ENCODE measurements around the gene STK4. TPM values are rescaled to one million over a fixed set of nuclear protein-coding genes. Genes with fewer than 3 reads are reported as not detected.
"Not testable (repeated sequence)": the region's sequence is repeated elsewhere in the genome, so short reads cannot be mapped to it uniquely, and the experiment has no call there.

STK4 gene
- total and polyA plus RNA-seq, 4 donors, result 5.4 to 41.0 (median 24.9) TPM

GRCh38 chr20:45011108-45011526 is 44.8 kb downstream of the STK4 start:
- Histone ChIP-seq H3K4me3 (ENCODE audit: low read length in 2 of 2) (no peak overlapping the region), H3K27ac (ENCODE audit: low read depth in 1 of 2, low read length in 2 of 2) (no peak overlapping the region), H3K9me3 (ENCODE audit: control insufficient read depth, low read length) (no peaks in the 10 kb centered on the region), H3K4me1 (ENCODE audit: control insufficient read depth in 1 of 2, insufficient read depth in 2 of 2, low read length in 2 of 2) (no peaks in the 10 kb centered on the region), H3K27me3 (ENCODE audit: control insufficient read depth in 1 of 2, insufficient read depth in 2 of 2, low read length in 1 of 2) (no peaks in the 10 kb centered on the region), H3K36me3 (ENCODE audit: control insufficient read depth in 1 of 2, insufficient read depth in 2 of 2, low read length in 1 of 2) (no peaks in the 10 kb centered on the region)
- ATAC-seq (ENCODE audit: low FRiP score), result no peak
- 3% methylated on average over 2 of the region's 2 CpGs for WGBS, 2 donors
- intact Hi-C loops (cut with DNase I), result loop anchor here (5.0 to 10.0 kb wide), 3 partner anchors 84 to 281 kb away; no protein-coding TSS in a partner anchor
- peak in 1 of 2 donors; percentile 59 for DNase-seq

DNA sequence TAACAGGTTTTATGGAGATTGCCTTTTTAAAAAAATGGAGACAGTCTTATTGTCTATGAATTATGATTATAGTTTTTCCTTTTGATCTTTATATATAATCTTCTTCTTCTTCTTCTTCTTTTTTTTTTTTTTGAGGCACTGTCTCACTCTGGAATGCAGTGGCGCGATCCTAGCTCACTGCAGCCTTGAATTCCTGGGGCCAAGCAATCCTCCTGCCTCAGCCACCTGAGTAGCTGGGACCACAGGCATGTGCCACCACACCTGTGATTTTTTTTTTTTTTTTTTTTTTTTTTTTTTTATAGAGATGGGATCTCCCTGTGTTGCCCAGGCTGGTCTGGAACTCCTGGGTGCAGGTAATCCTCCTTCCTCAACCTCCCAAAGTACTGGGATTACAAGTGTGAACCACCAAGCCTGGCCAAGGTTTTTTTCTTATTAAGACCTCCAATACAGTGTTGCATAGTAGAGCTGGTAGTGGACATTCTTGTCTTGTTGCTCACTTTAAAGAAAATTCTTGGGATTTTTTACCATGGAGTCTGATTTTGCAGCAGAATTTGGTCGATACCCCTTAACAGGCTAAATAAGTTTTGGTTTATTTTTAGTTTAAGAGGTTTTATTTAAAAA is 46.5 kb downstream of the STK4 start:
- 79% methylated on average over 3 of the region's 3 CpGs for WGBS, 2 donors
- Histone ChIP-seq H3K27me3 (ENCODE audit: control insufficient read depth in 1 of 2, insufficient read depth in 2 of 2, low read length in 1 of 2) (no peaks in the 10 kb centered on the region), H3K4me1 (ENCODE audit: control insufficient read depth in 1 of 2, insufficient read depth in 2 of 2, low read length in 2 of 2) (no peaks in the 10 kb centered on the region), H3K9me3 (ENCODE audit: control insufficient read depth, low read length) (no peaks in the 10 kb centered on the region), H3K4me3 (ENCODE audit: low read length in 2 of 2) (no peak overlapping the region), H3K36me3 (ENCODE audit: control insufficient read depth in 1 of 2, insufficient read depth in 2 of 2, low read length in 1 of 2) (no peaks in the 10 kb centered on the region), H3K27ac (ENCODE audit: low read depth in 1 of 2, low read length in 2 of 2) (no peak overlapping the region)
- intact Hi-C loops (cut with DNase I), result loop anchor here (5.0 to 10.0 kb wide), 3 partner anchors 82 to 280 kb away; no protein-coding TSS in a partner anchor
- DNase-seq (no peak), ATAC-seq (ENCODE audit: low FRiP score) (no peak)

- not testable (repeated sequence) for H3K9me3 ChIP-seq (ENCODE audit: control insufficient read depth, low read length); H3K27me3 ChIP-seq (ENCODE audit: control insufficient read depth in 1 of 2, insufficient read depth in 2 of 2, low read length in 1 of 2); ATAC-seq (ENCODE audit: low FRiP score); H3K4me1 ChIP-seq (ENCODE audit: control insufficient read depth in 1 of 2, insufficient read depth in 2 of 2, low read length in 2 of 2); H3K4me3 ChIP-seq (ENCODE audit: low read length in 2 of 2); H3K27ac ChIP-seq (ENCODE audit: low read depth in 1 of 2, low read length in 2 of 2); DNase-seq; H3K36me3 ChIP-seq (ENCODE audit: control insufficient read depth in 1 of 2, insufficient read depth in 2 of 2, low read length in 1 of 2)
- 95% methylated on average over 8 of the region's 8 CpGs for WGBS, 2 donors
- intact Hi-C loops (cut with DNase I), result loop anchor here (5.0 to 10.0 kb wide), 3 partner anchors 81 to 278 kb away; no protein-coding TSS in a partner anchor
Measured at GRCh38 chr20:45014131-45014530, 47.8 kb downstream of the STK4 start.

DNA sequence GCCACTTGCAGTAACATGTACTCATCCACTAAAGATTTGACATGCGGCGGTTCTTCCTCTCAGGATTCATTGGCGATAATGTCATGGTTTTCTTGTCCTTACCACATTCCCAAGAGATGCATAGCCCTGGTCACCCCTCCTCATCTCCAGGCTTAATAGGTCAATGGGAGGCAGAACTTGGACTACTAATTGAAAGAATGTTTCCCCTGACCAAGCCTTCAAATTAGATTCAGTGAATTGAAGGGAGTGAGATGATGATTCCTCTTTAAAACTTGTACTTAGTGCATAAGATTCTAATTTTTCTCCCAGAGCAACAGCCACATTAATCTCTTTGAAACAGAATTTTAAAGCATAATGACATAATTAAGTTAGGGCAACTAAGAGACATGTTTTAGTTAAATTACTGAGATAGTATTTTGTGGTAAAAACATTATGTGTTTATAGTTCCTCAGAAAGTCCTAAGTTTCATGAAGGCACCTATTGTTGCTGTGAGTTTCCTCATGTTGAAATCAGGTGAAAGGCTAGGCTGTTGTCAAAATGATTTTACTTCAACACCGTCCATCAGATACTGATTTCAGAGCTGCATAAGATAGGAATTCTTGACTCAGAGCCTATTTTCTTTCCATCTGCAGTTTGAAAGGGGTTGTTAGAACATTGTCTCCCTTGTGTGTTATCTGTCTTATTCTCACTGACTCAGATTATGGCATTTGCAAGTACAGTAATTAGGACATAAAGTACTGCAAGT is 48.5 kb downstream of the STK4 start:
- H3K36me3 ChIP-seq (ENCODE audit: control insufficient read depth in 1 of 2, insufficient read depth in 2 of 2, low read length in 1 of 2), result no peaks in the 10 kb centered on the region
- ATAC-seq (ENCODE audit: low FRiP score) (no peak), DNase-seq (no peak)
- H3K4me3 ChIP-seq (ENCODE audit: low read length in 2 of 2), result no peak overlapping the region
- no peak overlapping the region for H3K27ac ChIP-seq (ENCODE audit: low read depth in 1 of 2, low read length in 2 of 2)
- H3K9me3 ChIP-seq (ENCODE audit: control insufficient read depth, low read length), result no peaks in the 10 kb centered on the region
- intact Hi-C loops (cut with DNase I), result loop anchor here (5.0 to 10.0 kb wide), 3 partner anchors 80 to 277 kb away; no protein-coding TSS in a partner anchor
- no peaks in the 10 kb centered on the region for H3K27me3 ChIP-seq (ENCODE audit: control insufficient read depth in 1 of 2, insufficient read depth in 2 of 2, low read length in 1 of 2)
- 83 to 84% methylated on average over 4 of the region's 4 CpGs for WGBS, 2 donors
- no peaks in the 10 kb centered on the region for H3K4me1 ChIP-seq (ENCODE audit: control insufficient read depth in 1 of 2, insufficient read depth in 2 of 2, low read length in 2 of 2)

DNA sequence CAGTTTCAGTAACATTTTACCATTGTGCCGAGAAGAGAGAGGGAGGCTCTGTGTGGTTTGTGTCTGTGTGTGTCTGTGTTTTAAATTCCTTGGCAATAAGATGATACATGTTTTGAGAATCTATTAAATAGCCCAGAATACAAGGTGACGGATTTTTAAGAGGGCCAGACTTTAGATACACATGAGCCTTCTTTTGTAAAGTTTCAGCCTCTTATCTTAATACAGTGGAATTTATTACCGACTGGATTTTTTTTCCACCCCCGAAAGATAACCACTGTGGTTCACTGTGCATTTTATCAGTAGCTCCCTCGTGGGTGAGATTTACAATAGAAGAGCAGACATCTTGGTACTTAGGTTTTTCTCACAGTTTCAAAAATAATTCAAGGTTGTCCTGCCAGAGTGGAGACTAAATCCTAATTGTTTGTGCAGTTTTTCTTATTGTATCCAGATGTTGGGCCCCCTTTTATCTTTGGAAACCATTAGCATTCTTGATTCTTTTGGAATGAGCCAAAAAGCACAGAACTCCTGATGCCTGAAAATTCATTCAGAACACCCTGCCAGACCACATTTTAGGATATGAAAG is 49.9 kb downstream of the STK4 start:
- intact Hi-C loops (cut with DNase I), result loop anchor here in 1 of 2 donors (10.0 kb wide), 1 partner anchor 79 kb away; no protein-coding TSS in a partner anchor
- 38 to 44% methylated on average over 5 of the region's 5 CpGs for WGBS, 2 donors
- no peaks in the 10 kb centered on the region for H3K9me3 ChIP-seq (ENCODE audit: control insufficient read depth, low read length)
- no peaks in the 10 kb centered on the region for H3K36me3 ChIP-seq (ENCODE audit: control insufficient read depth in 1 of 2, insufficient read depth in 2 of 2, low read length in 1 of 2)
- no peaks in the 10 kb centered on the region for H3K4me1 ChIP-seq (ENCODE audit: control insufficient read depth in 1 of 2, insufficient read depth in 2 of 2, low read length in 2 of 2)
- DNase-seq (no peak), ATAC-seq (ENCODE audit: low FRiP score) (no peak)
- H3K4me3 ChIP-seq (ENCODE audit: low read length in 2 of 2), result no peak overlapping the region
- H3K27me3 ChIP-seq (ENCODE audit: control insufficient read depth in 1 of 2, insufficient read depth in 2 of 2, low read length in 1 of 2), result no peaks in the 10 kb centered on the region
- H3K27ac ChIP-seq (ENCODE audit: low read depth in 1 of 2, low read length in 2 of 2), result no peak overlapping the region

DNA sequence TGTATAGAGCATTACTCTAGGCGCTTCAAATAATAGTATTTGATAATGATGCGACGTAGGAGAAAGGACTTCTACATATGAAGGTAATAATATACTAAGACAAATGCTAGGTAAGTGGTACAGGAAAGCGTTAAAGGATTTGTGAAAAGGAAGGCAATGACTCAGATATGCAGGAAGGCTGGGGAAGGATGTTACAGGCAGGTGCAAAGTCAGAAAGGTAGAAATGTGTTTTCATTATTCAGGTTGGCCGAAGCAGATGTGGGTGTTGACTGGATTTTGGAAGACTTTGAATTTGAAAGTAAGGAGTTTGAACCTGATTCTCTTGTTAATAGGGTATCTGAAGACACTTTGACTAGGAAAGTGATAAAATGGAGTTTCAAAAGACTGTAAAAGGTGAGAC is 51.0 kb downstream of the STK4 start:
- intact Hi-C loops (cut with DNase I), result loop anchor here in 1 of 2 donors (10.0 kb wide), 1 partner anchor 78 kb away; no protein-coding TSS in a partner anchor
- no peak for ATAC-seq (ENCODE audit: low FRiP score)
- no peaks in the 10 kb centered on the region for H3K9me3 ChIP-seq (ENCODE audit: control insufficient read depth, low read length)
- H3K4me3 ChIP-seq (ENCODE audit: low read length in 2 of 2), result no peak overlapping the region
- H3K27me3 ChIP-seq (ENCODE audit: control insufficient read depth in 1 of 2, insufficient read depth in 2 of 2, low read length in 1 of 2), result no peaks in the 10 kb centered on the region
- 87 to 95% methylated on average over 5 of the region's 5 CpGs for WGBS, 2 donors
- no peaks in the 10 kb centered on the region for H3K36me3 ChIP-seq (ENCODE audit: control insufficient read depth in 1 of 2, insufficient read depth in 2 of 2, low read length in 1 of 2)
- no peaks in the 10 kb centered on the region for H3K4me1 ChIP-seq (ENCODE audit: control insufficient read depth in 1 of 2, insufficient read depth in 2 of 2, low read length in 2 of 2)
- no peak overlapping the region for H3K27ac ChIP-seq (ENCODE audit: low read depth in 1 of 2, low read length in 2 of 2)
- DNase-seq, result no peak

- no peaks in the 10 kb centered on the region for H3K9me3 ChIP-seq (ENCODE audit: control insufficient read depth, low read length)
- ATAC-seq (ENCODE audit: low FRiP score) (no peak), DNase-seq (no peak)
- no peaks in the 10 kb centered on the region for H3K4me1 ChIP-seq (ENCODE audit: control insufficient read depth in 1 of 2, insufficient read depth in 2 of 2, low read length in 2 of 2)
- H3K36me3 ChIP-seq (ENCODE audit: control insufficient read depth in 1 of 2, insufficient read depth in 2 of 2, low read length in 1 of 2), result no peaks in the 10 kb centered on the region
- intact Hi-C loops (cut with DNase I), result loop anchor here in 1 of 2 donors (10.0 kb wide), 1 partner anchor 77 kb away; no protein-coding TSS in a partner anchor
- no peaks in the 10 kb centered on the region for H3K27me3 ChIP-seq (ENCODE audit: control insufficient read depth in 1 of 2, insufficient read depth in 2 of 2, low read length in 1 of 2)
- H3K27ac ChIP-seq (ENCODE audit: low read depth in 1 of 2, low read length in 2 of 2), result no peak overlapping the region
- no peak overlapping the region for H3K4me3 ChIP-seq (ENCODE audit: low read length in 2 of 2)
Measured at GRCh38 chr20:45017857-45018256, 51.5 kb downstream of the STK4 start.

GRCh38 chr20:45019027-45019761 is 52.9 kb downstream of the STK4 start:
- ATAC-seq (ENCODE audit: low FRiP score) (no peak), DNase-seq (no peak)
- Histone ChIP-seq H3K27ac (ENCODE audit: low read depth in 1 of 2, low read length in 2 of 2) (no peak overlapping the region), H3K9me3 (ENCODE audit: control insufficient read depth, low read length) (no peaks in the 10 kb centered on the region), H3K4me3 (ENCODE audit: low read length in 2 of 2) (no peak overlapping the region), H3K4me1 (ENCODE audit: control insufficient read depth in 1 of 2, insufficient read depth in 2 of 2, low read length in 2 of 2) (no peaks in the 10 kb centered on the region), H3K27me3 (ENCODE audit: control insufficient read depth in 1 of 2, insufficient read depth in 2 of 2, low read length in 1 of 2) (no peaks in the 10 kb centered on the region), H3K36me3 (ENCODE audit: control insufficient read depth in 1 of 2, insufficient read depth in 2 of 2, low read length in 1 of 2) (no peaks in the 10 kb centered on the region)
- intact Hi-C loops (cut with DNase I), result loop anchor here in 1 of 2 donors (10.0 kb wide), 1 partner anchor 76 kb away; no protein-coding TSS in a partner anchor
- 91% methylated on average over 4 of the region's 4 CpGs for WGBS, 2 donors
